AG04450 (cell line): ENCODE measurements around the gene DNAJB12. TPM values are rescaled to one million over a fixed set of nuclear protein-coding genes. Genes with fewer than 3 reads are reported as not detected.
"Not testable (repeated sequence)": the region's sequence is repeated elsewhere in the genome, so short reads cannot be mapped to it uniquely, and the experiment has no call there.

Source experiments
- CTCF ChIA-PET: fragments of 300-600, 350-600 bp; formaldehyde crosslinking; extraction: SDS; loops from one replicate; lab custom pipeline; 2022; ENCODE audit warnings: antibody characterized with exemption, inconsistent platforms; lab: Charles Lee
- POLR2A ChIA-PET: fragments of 350-600 bp; formaldehyde crosslinking; extraction: SDS; loops from one replicate; lab custom pipeline; 2021; ENCODE audit warnings: antibody characterized with exemption, inconsistent platforms; lab: Yijun Ruan, JAX
- DNase-seq: peaks from one replicate; pipeline ENCODE4 v3.0.0-alpha.2; 2011; ENCODE audit warnings: low read depth, low spot score
- H3K27ac ChIP-seq: one replicate; pipeline ENCODE4 v1.5.1; 2012; ENCODE audit warnings: low read depth, low read length, control low read depth
- H3K27me3 ChIP-seq: one replicate; pipeline ENCODE4 v1.6.0; 2012; ENCODE audit warnings: low read length; ENCODE audit not compliant: control insufficient read depth, insufficient read depth
- H3K4me3 ChIP-seq: 2 replicates; pipeline ENCODE4 v1.5.1; 2011; ENCODE audit warnings: mild to moderate bottlenecking, low read depth, low read length, control low read depth
- H3K9me3 ChIP-seq: 2 replicates; pipeline ENCODE4 v1.5.1; 2012; ENCODE audit warnings: low read length; ENCODE audit not compliant: control insufficient read depth, insufficient read depth
- CTCF ChIP-seq: IDR thresholded peaks from 2 replicates; pipeline ENCODE4 v1.5.1; 2011; ENCODE audit warnings: low read depth, low read length, control low read depth, inconsistent platforms
- polyA minus RNA-seq: library from RNA; depleted of rRNA, polyadenylated mRNA; stranded (reverse); fragments of >200 nt; gene quantifications from 2 replicates; pipeline ENCODE4 v1.2.3, GENCODE V29; 2011; rRNA and poly(A)+ RNA removed
- polyA plus RNA-seq: library from polyadenylated mRNA; depleted of rRNA; stranded (reverse); fragments of >200 nt; gene quantifications from 2 replicates; pipeline ENCODE4 v1.2.3, GENCODE V29; 2011; rRNA removed

DNAJB12 gene
- polyA plus RNA-seq (17.9 and 23.3 TPM in 2 replicates), polyA minus RNA-seq (18.7 and 26.5 TPM in 2 replicates)

DNA sequence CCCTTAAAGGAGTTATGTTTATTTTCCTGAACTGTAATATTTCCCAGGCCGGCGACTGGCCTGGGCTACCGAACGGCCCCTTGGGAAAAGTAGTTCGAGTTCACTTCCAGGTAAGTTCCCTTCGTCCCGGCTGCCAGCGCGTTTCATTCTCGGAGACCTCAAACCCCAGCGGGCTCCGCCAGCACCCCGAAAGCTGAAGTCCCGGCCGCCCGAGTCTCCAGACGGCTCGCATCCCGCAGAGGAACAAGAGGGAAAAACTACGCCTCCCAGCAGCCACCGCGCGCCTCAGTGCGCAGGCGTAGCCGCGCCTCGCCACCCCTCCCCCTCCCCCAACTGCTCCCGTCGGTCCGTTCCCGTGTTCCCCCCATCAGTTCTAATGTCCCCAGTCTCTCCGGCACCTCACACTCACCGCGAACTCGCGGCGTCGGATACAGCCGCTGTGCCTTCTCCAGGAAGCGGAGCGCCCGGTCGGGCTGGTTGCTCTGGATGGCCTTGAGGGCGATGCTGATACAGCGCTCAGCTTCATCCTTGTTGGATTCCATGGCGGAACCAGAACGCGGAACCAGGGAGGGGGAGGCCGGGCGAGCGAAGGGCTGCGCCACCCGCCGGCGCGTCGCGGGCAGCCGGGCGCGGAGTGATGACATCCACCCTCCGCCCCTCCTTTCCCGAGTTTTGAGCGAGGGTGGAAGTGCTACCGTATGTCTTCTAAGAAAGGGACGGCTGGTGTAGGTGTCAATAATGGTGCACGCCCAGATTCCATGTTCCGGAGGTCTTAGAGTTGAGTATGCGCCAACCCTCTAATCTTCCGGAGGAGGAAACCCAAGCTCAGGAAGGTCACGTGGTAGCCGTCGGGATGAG, at the start of gene DNAJB12:
Gene DNAJB12 (minus strand): TSS at position 564 of the 858 bp plus-strand sequence. CDS start 22 bp downstream, at position 542.
- CTCF ChIA-PET: interaction anchor here (1.2 kb wide), 1 partner anchor 17 kb away, joined by 3 read pairs; no protein-coding TSS in a partner anchor
- TF ChIP-seq CTCF: no peak

DNA sequence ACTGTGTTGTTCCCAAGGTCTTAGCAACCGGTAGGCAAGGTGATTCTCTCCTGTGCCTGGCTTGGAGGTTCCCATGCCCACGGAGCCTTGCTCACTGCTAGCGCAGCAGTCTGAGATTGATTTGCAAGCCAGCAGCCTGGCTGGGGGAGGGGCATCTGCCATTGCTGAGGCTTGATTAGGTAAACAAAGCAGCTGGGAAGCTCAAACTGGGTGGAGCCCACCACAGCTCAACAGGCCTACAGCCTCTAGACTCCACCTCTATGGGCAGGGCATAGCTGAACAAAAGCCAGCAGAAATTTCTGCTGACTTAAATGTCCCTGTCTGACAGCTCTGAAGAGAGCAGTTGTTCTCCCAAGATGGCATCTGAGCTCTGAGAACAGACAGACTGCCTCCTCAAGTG, 40.9 kb upstream of the DNAJB12 start:
- H3K4me3 ChIP-seq, H3K27me3 ChIP-seq, H3K27ac ChIP-seq, H3K9me3 ChIP-seq, DNase-seq, CTCF ChIA-PET, POLR2A ChIA-PET: not testable (repeated sequence)

More for the DNA sequence above, at the start of gene DNAJB12:
- Histone ChIP-seq H3K27ac (peak within 1 kb of the TSS; percentile 99), H3K4me3 (peak within 1 kb of the TSS; percentile 99), H3K9me3 (peaks cover 3% of the 10 kb centered on the region; the same call in 1 of the 2 replicates), H3K27me3 (no peaks in the 10 kb centered on the region)
- DNase-seq: peak; percentile 90
- POLR2A ChIA-PET: interaction anchor here (0.6 to 1.1 kb wide), 4 partner anchors 71 to 337 kb away, joined by 4 to 8 read pairs (median 4); partner anchors contain the start of genes DDIT4, MCU and MICU1

- POLR2A ChIA-PET: no interaction called here
- CTCF ChIA-PET: no interaction called here
- no peak for DNase-seq
- no peaks in the 10 kb centered on the region for H3K27me3 ChIP-seq
- no peak for TF ChIP-seq CTCF
- H3K27ac ChIP-seq: no peak overlapping the region
- H3K9me3 ChIP-seq: no peaks in the 10 kb centered on the region; the same call in 1 of the 2 replicates
- H3K4me3 ChIP-seq: no peak overlapping the region
Observed at GRCh38 chr10:72392571-72392970, 37.9 kb upstream of the DNAJB12 start.

GRCh38 chr10:72390764-72391163, 36.0 kb upstream of the DNAJB12 start:
- no peak overlapping the region for H3K27ac ChIP-seq
- DNase-seq: no peak
- no peaks in the 10 kb centered on the region; the same call in 1 of the 2 replicates for H3K9me3 ChIP-seq
- ChIA-PET POLR2A (no interaction called here), CTCF (no interaction called here)
- no peak overlapping the region for H3K4me3 ChIP-seq
- TF ChIP-seq CTCF: no peak
- H3K27me3 ChIP-seq: no peaks in the 10 kb centered on the region

GRCh38 chr10:72389716-72390115, 35.0 kb upstream of the DNAJB12 start:
- no peak for DNase-seq
- no peak for TF ChIP-seq CTCF
- ChIA-PET CTCF (no interaction called here), POLR2A (no interaction called here)
- Histone ChIP-seq H3K27me3 (no peaks in the 10 kb centered on the region), H3K4me3 (no peak overlapping the region), H3K9me3 (no peaks in the 10 kb centered on the region), H3K27ac (no peak overlapping the region)
